Measurements from ENCODE around the gene HES6.

HES6 gene

DNA sequence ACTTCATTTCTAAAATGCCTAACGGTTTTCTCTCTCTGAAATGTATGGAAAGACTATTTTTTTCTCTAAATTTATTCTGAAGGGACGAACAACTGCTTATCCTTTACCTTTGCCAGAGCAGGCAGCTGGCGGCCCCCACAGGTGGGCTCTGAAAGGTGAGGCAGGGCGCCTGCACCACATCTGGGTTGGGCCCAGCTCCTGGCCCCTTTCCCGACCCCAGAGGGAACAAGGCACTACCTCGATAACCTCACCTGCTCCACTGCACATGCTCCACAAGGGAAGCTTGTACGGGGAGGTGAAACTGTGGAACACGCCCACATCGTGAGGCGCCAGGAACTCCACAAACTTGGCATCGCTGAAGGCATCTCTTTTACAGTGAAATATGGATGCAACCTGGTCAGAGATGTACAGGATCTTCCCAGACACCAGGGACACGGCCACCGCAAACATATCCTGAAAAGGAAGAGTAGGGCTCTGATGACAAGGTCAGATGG lies 31.3 kb upstream of the HES6 start:
- H3K4me3 ChIP-seq (ENCODE audit: extremely low read depth, insufficient read depth, low read length, poor library complexity, severe bottlenecking), result no peak overlapping the region
- WGBS, 2 experiments (ENCODE audit: insufficient coverage in 2 of 2), result 91 to 96% methylated on average over 10 to 12 of the region's 13 CpGs
- H3K4me1 ChIP-seq (ENCODE audit: control insufficient read depth, insufficient read depth, low read length, poor library complexity, severe bottlenecking), result peaks cover 6% of the 10 kb centered on the region
- peak overlapping the region; percentile 33 for H3K27ac ChIP-seq (ENCODE audit: low read depth, low read length, severe bottlenecking)
- peaks cover 24% of the 10 kb centered on the region for H3K36me3 ChIP-seq (ENCODE audit: control insufficient read depth, insufficient read depth, low read length)
- H3K9me3 ChIP-seq (ENCODE audit: control insufficient read depth, low read length), result no peaks in the 10 kb centered on the region

DNA sequence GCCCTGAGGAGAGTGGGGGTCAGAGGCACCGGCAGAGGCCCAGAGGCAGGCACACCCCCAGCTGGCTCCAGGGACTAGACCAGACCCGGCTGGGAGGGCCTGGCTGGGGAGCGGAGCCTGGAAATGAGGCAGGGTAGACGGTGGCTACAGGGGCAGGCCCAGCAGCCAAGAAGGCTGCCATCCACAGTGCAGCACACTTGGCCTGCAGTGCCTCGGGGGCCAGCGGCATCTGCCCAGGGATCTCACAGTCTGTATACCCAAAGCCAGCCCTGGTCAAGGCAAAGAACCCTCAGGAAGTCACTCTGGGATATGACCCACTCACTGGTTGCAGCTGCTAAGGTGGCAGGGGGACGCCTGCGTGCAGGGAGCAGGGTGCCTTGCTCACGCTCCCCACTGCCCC lies 30.8 kb upstream of the HES6 start:
- H3K27ac ChIP-seq (ENCODE audit: low read depth, low read length, severe bottlenecking), result no peak overlapping the region
- no peaks in the 10 kb centered on the region for H3K9me3 ChIP-seq (ENCODE audit: control insufficient read depth, low read length)
- WGBS, 2 experiments (ENCODE audit: insufficient coverage in 2 of 2), result 95 to 97% methylated on average over 9 of the region's 9 CpGs
- peaks cover 6% of the 10 kb centered on the region for H3K4me1 ChIP-seq (ENCODE audit: control insufficient read depth, insufficient read depth, low read length, poor library complexity, severe bottlenecking)
- H3K36me3 ChIP-seq (ENCODE audit: control insufficient read depth, insufficient read depth, low read length), result peaks cover 21% of the 10 kb centered on the region
- H3K4me3 ChIP-seq (ENCODE audit: extremely low read depth, insufficient read depth, low read length, poor library complexity, severe bottlenecking), result no peak overlapping the region

- peaks cover 14% of the 10 kb centered on the region for H3K36me3 ChIP-seq (ENCODE audit: control insufficient read depth, insufficient read depth, low read length)
- 83 to 95% methylated on average over 5 to 6 of the region's 6 CpGs for WGBS, 2 experiments (ENCODE audit: insufficient coverage in 2 of 2)
These were observed 29.9 kb upstream of the HES6 start for GRCh38 chr2:238269741-238270140.

DNA sequence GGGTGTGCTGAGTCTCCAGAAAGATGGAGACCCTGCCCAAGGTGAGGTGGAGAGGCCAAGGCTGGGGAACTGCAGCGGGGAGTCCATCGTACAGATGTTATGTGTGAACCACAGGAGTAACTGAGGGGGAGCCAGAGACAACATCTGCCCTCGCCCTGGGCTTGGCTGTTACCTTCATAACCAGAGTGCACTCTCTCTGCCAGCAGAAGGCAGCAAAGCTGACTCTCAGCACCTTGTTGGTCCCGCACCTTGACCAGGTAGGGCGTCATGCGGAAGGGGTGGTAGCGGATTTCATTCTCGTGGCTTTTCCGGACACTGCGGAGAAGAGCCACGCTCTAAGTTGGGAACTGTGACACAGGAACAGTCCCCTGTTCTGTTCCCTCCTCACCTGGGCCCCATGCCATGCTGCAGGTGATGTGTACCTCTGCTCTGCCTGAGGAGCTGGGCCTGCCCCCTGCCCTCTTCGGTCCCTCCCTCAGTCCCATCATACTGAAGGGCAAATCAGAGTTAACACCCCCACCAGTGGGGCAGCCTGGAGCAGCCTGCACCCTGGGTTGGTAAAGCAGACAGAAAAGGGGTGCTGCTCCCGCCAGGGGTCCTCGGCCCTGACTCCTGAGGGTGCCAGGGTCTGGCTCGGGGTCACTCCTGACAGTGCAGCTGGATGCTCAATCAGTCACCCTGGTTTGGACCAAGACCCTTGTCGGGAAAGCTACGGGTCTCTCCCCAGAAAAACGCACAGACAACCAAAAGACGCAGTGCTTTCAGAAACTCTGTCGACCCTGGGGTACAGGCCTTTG lies 28.2 kb upstream of the HES6 start:
- H3K9me3 ChIP-seq (ENCODE audit: control insufficient read depth, low read length), result no peaks in the 10 kb centered on the region
- 92 to 95% methylated on average over 19 of the region's 20 CpGs for WGBS, 2 experiments (ENCODE audit: insufficient coverage in 2 of 2)
- H3K36me3 ChIP-seq (ENCODE audit: control insufficient read depth, insufficient read depth, low read length), result peaks cover 11% of the 10 kb centered on the region
- no peak overlapping the region for H3K4me3 ChIP-seq (ENCODE audit: extremely low read depth, insufficient read depth, low read length, poor library complexity, severe bottlenecking)
- H3K4me1 ChIP-seq (ENCODE audit: control insufficient read depth, insufficient read depth, low read length, poor library complexity, severe bottlenecking), result peaks cover 10% of the 10 kb centered on the region
- no peak overlapping the region for H3K27ac ChIP-seq (ENCODE audit: low read depth, low read length, severe bottlenecking)

More at GRCh38 chr2:238269741-238270140, 29.9 kb upstream of the HES6 start:
- no peaks in the 10 kb centered on the region for H3K9me3 ChIP-seq (ENCODE audit: control insufficient read depth, low read length)
- H3K4me1 ChIP-seq (ENCODE audit: control insufficient read depth, insufficient read depth, low read length, poor library complexity, severe bottlenecking), result peaks cover 6% of the 10 kb centered on the region
- no peak overlapping the region for H3K27ac ChIP-seq (ENCODE audit: low read depth, low read length, severe bottlenecking)
- H3K4me3 ChIP-seq (ENCODE audit: extremely low read depth, insufficient read depth, low read length, poor library complexity, severe bottlenecking), result no peak overlapping the region

GRCh38 chr2:238267341-238267710 lies 27.5 kb upstream of the HES6 start:
- H3K9me3 ChIP-seq (ENCODE audit: control insufficient read depth, low read length), result no peaks in the 10 kb centered on the region
- H3K4me1 ChIP-seq (ENCODE audit: control insufficient read depth, insufficient read depth, low read length, poor library complexity, severe bottlenecking), result peaks cover 14% of the 10 kb centered on the region
- H3K27ac ChIP-seq (ENCODE audit: low read depth, low read length, severe bottlenecking), result no peak overlapping the region
- 94 to 100% methylated on average over 1 of the region's 1 CpG for WGBS, 2 experiments (ENCODE audit: insufficient coverage in 2 of 2)
- peaks cover 6% of the 10 kb centered on the region for H3K36me3 ChIP-seq (ENCODE audit: control insufficient read depth, insufficient read depth, low read length)
- H3K4me3 ChIP-seq (ENCODE audit: extremely low read depth, insufficient read depth, low read length, poor library complexity, severe bottlenecking), result no peak overlapping the region

DNA sequence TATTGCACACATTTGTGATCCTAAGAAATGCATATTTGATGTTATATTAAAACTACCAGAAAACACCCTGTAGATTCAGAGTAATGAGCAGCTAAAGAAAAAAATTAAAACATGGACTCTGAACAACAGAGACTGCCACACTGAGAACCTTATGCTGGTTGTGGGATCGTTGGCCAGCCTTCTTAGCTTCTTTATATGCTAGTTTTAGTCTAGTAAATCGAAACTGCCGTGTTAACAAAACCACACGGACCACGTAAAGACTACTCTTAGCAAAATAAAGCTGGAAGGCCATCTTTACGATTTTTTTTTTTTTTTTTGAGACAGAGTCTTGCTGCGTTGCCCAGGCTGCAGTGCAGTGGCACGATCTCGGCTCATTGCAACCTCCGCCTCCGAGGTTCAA lies 25.8 kb upstream of the HES6 start:
- Histone ChIP-seq H3K27ac (ENCODE audit: low read depth, low read length, severe bottlenecking) (no peak overlapping the region), H3K4me1 (ENCODE audit: control insufficient read depth, insufficient read depth, low read length, poor library complexity, severe bottlenecking) (peaks cover 20% of the 10 kb centered on the region), H3K36me3 (ENCODE audit: control insufficient read depth, insufficient read depth, low read length) (peaks cover 10% of the 10 kb centered on the region), H3K4me3 (ENCODE audit: extremely low read depth, insufficient read depth, low read length, poor library complexity, severe bottlenecking) (no peak overlapping the region), H3K9me3 (ENCODE audit: control insufficient read depth, low read length) (no peaks in the 10 kb centered on the region)
- 89 to 95% methylated on average over 10 to 11 of the region's 11 CpGs for WGBS, 2 experiments (ENCODE audit: insufficient coverage in 2 of 2)

GRCh38 chr2:238264072-238264460 lies 24.2 kb upstream of the HES6 start:
- peaks cover 10% of the 10 kb centered on the region for H3K36me3 ChIP-seq (ENCODE audit: control insufficient read depth, insufficient read depth, low read length)
- peaks cover 22% of the 10 kb centered on the region for H3K4me1 ChIP-seq (ENCODE audit: control insufficient read depth, insufficient read depth, low read length, poor library complexity, severe bottlenecking)
- no peak overlapping the region for H3K4me3 ChIP-seq (ENCODE audit: extremely low read depth, insufficient read depth, low read length, poor library complexity, severe bottlenecking)
- H3K9me3 ChIP-seq (ENCODE audit: control insufficient read depth, low read length), result no peaks in the 10 kb centered on the region
- no peak overlapping the region for H3K27ac ChIP-seq (ENCODE audit: low read depth, low read length, severe bottlenecking)
- 75 to 100% methylated on average over 1 of the region's 4 CpGs for WGBS, 2 experiments (ENCODE audit: insufficient coverage in 2 of 2)

- Histone ChIP-seq H3K4me3 (ENCODE audit: extremely low read depth, insufficient read depth, low read length, poor library complexity, severe bottlenecking) (no peak overlapping the region), H3K27ac (ENCODE audit: low read depth, low read length, severe bottlenecking) (peak overlapping the region; percentile 23), H3K36me3 (ENCODE audit: control insufficient read depth, insufficient read depth, low read length) (peaks cover 10% of the 10 kb centered on the region), H3K4me1 (ENCODE audit: control insufficient read depth, insufficient read depth, low read length, poor library complexity, severe bottlenecking) (peaks cover 22% of the 10 kb centered on the region), H3K9me3 (ENCODE audit: control insufficient read depth, low read length) (no peaks in the 10 kb centered on the region)
- WGBS, 2 experiments (ENCODE audit: insufficient coverage in 2 of 2), result 39 to 48% methylated on average over 8 to 11 of the region's 13 CpGs
These were observed 23.6 kb upstream of the HES6 start for GRCh38 chr2:238263204-238264071.

GRCh38 chr2:238262496-238263122 lies 22.8 kb upstream of the HES6 start:
- H3K4me3 ChIP-seq (ENCODE audit: extremely low read depth, insufficient read depth, low read length, poor library complexity, severe bottlenecking), result no peak overlapping the region
- no peak overlapping the region for H3K27ac ChIP-seq (ENCODE audit: low read depth, low read length, severe bottlenecking)
- H3K36me3 ChIP-seq (ENCODE audit: control insufficient read depth, insufficient read depth, low read length), result peaks cover 8% of the 10 kb centered on the region
- peaks cover 22% of the 10 kb centered on the region for H3K4me1 ChIP-seq (ENCODE audit: control insufficient read depth, insufficient read depth, low read length, poor library complexity, severe bottlenecking)
- 93 to 94% methylated on average over 11 to 12 of the region's 12 CpGs for WGBS, 2 experiments (ENCODE audit: insufficient coverage in 2 of 2)
- H3K9me3 ChIP-seq (ENCODE audit: control insufficient read depth, low read length), result no peaks in the 10 kb centered on the region

DNA sequence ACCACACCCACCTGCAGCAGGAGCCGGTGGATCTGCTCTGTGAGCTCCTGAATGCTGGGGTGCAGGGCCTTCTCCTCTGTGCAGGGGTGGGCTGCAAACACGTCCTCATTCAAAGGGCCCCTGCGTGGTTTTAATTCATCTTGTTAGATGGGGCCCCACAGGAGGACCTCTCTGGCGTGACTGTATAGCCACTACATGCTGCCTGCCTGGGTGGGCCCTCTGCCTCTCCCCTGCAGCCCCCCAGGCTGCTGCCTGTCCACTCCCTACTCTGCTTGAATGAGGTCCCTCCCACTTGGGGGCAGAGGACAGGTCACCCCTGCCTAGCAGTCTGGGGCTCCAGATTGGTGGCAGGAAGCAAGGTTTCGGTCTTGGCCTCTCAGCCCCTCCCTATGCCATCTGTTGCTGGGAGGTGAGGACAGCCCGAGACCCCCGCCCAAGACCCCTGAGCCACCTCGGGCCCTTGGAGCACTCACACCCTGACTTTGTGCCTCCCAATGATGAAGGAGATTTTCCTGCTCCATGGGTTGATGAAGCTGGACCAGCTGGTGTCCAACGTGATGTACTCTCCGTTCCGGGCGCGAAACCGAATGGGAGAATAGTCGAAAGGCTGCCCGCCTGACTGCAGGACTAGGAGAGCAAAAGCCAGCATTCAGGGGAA lies 22.0 kb upstream of the HES6 start:
- Histone ChIP-seq H3K36me3 (ENCODE audit: control insufficient read depth, insufficient read depth, low read length) (peaks cover 4% of the 10 kb centered on the region), H3K4me1 (ENCODE audit: control insufficient read depth, insufficient read depth, low read length, poor library complexity, severe bottlenecking) (peaks cover 22% of the 10 kb centered on the region), H3K9me3 (ENCODE audit: control insufficient read depth, low read length) (no peaks in the 10 kb centered on the region), H3K27ac (ENCODE audit: low read depth, low read length, severe bottlenecking) (no peak overlapping the region), H3K4me3 (ENCODE audit: extremely low read depth, insufficient read depth, low read length, poor library complexity, severe bottlenecking) (no peak overlapping the region)
- WGBS, 2 experiments (ENCODE audit: insufficient coverage in 2 of 2), result 92 to 93% methylated on average over 12 to 15 of the region's 16 CpGs
